Measurements from ENCODE around the gene MS4A10. TPM values are rescaled to one million over a fixed set of nuclear protein-coding genes. Genes with fewer than 3 reads are reported as not detected.

Gene MS4A10
- total and polyA plus RNA-seq, 10 of the 15 experiments (the other 5 are each of a cell fraction or from before 2014, with no cell fraction given), result not detected

DNA sequence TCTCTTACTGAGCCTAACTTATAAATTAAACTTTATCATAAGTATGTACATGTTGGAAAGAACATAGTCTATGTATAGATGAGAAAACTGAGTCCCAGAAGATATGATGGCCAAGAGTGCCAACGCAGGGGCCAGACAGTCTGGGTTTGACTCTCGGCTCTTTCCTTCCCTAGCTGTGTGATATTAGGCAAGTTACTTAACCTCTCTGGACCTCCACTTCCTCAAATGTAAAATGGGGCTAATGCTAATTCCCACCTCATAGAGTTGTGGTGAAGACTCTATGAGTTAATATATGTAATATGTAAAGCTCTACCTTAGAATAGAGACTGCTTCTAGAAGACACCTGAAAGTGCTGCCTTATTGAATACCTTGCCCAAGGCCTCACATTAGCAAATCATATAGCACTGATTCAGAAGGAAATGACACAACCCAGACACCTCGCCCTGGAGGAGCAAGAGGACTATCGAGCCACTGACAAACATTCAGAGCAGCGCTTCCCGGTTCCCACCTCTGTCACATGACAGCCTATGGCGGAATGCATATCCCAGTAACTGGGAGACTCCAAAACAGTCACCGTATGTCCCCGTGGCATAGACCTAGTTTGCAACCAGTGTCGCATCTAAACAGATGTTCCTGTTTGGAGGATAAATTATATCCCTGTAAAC lies 45.5 kb downstream of the MS4A10 start (continued):
- TF ChIP-seq, protein P1, sequence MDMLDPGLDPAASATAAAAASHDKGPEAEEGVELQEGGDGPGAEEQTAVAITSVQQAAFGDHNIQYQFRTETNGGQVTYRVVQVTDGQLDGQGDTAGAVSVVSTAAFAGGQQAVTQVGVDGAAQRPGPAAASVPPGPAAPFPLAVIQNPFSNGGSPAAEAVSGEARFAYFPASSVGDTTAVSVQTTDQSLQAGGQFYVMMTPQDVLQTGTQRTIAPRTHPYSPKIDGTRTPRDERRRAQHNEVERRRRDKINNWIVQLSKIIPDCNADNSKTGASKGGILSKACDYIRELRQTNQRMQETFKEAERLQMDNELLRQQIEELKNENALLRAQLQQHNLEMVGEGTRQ (IDR thresholded peaks at IDR 0.05; ENCODE audit: borderline replicate concordance, low read depth, low read length), result no peak
- TF ChIP-seq BHLHE40 (IDR thresholded peaks at IDR 0.05; ENCODE audit: borderline replicate concordance in 1 of 2, low read depth in 2 of 2, low read length in 1 of 2) (0 out of 4 replicates have a peak, but pooled peaks of 1 of the 2 experiments have one; percentile 22), TCF3 (IDR thresholded peaks at IDR 0.05; ENCODE audit: borderline replicate concordance, insufficient read depth, low read depth, low read length) (no peak), EGR1 (IDR thresholded peaks at IDR 0.05; ENCODE audit: borderline replicate concordance in 1 of 2, low read depth in 2 of 2, low read length in 2 of 2) (no peak), PML (IDR thresholded peaks at IDR 0.05; ENCODE audit: low read length) (no peak)
- TF ChIP-seq, protein P2, sequence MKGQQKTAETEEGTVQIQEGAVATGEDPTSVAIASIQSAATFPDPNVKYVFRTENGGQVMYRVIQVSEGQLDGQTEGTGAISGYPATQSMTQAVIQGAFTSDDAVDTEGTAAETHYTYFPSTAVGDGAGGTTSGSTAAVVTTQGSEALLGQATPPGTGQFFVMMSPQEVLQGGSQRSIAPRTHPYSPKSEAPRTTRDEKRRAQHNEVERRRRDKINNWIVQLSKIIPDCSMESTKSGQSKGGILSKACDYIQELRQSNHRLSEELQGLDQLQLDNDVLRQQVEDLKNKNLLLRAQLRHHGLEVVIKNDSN (IDR thresholded peaks at IDR 0.05; ENCODE audit: borderline replicate concordance, extremely low read length, insufficient read depth, low read depth, low read length), result peak; percentile 14
- TF ChIP-seq, protein P3, sequence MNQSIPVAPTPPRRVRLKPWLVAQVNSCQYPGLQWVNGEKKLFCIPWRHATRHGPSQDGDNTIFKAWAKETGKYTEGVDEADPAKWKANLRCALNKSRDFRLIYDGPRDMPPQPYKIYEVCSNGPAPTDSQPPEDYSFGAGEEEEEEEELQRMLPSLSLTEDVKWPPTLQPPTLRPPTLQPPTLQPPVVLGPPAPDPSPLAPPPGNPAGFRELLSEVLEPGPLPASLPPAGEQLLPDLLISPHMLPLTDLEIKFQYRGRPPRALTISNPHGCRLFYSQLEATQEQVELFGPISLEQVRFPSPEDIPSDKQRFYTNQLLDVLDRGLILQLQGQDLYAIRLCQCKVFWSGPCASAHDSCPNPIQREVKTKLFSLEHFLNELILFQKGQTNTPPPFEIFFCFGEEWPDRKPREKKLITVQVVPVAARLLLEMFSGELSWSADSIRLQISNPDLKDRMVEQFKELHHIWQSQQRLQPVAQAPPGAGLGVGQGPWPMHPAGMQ (IDR thresholded peaks at IDR 0.05; ENCODE audit: borderline replicate concordance), result no peak
